ENCODE results near the gene CYB561D1.

The CYB561D1 gene

GRCh38 chr1:109529881-109530456 is 36.1 kb downstream of the CYB561D1 start:
- Histone ChIP-seq H3K9ac (ENCODE audit: low read depth, low read length) (no peak overlapping the region), H2AFZ (ENCODE audit: low read depth, low read length) (no peak overlapping the region)
- no peak for DNase-seq

GRCh38 chr1:109530457-109531087 is 36.7 kb downstream of the CYB561D1 start:
- no peak overlapping the region for H2AFZ ChIP-seq (ENCODE audit: low read depth, low read length)

More at GRCh38 chr1:109529881-109530456, 36.1 kb downstream of the CYB561D1 start:
- TF ChIP-seq EZH2 (IDR thresholded peaks at IDR 0.05; ENCODE audit: borderline replicate concordance, low read depth, low read length, severe bottlenecking) (no peak), CTCF (IDR thresholded peaks at IDR 0.05; ENCODE audit: borderline replicate concordance, extremely low read depth, low read length, poor library complexity, severe bottlenecking) (no peak)
- no peaks in the 10 kb centered on the region for H3K36me3 ChIP-seq (ENCODE audit: insufficient read depth, low read length)
- H3K27me3 ChIP-seq (ENCODE audit: insufficient read depth, low read length, poor library complexity), result no peaks in the 10 kb centered on the region
- no peak overlapping the region for H3K4me2 ChIP-seq (ENCODE audit: insufficient read depth, low read length)
- no peaks in the 10 kb centered on the region for H4K20me1 ChIP-seq (ENCODE audit: insufficient read depth, low read length)
- no peak for ATAC-seq (ENCODE audit: insufficient read depth, low read depth)
- H3K9me3 ChIP-seq (ENCODE audit: insufficient read depth, low read length, severe bottlenecking), result no peaks in the 10 kb centered on the region
- peaks cover 13% of the 10 kb centered on the region for H3K4me1 ChIP-seq (ENCODE audit: insufficient read depth, low read length)
- H3K79me2 ChIP-seq (ENCODE audit: insufficient read depth, low read length), result no peaks in the 10 kb centered on the region
- H3K4me3 ChIP-seq (ENCODE audit: low read depth in 1 of 2, low read length in 2 of 2), result no peak overlapping the region
- H3K27ac ChIP-seq (ENCODE audit: low read length), result no peak overlapping the region

GRCh38 chr1:109531380-109531779 is 37.5 kb downstream of the CYB561D1 start:
- peak overlapping the region; percentile 49 for H2AFZ ChIP-seq (ENCODE audit: low read depth, low read length)
- no peak overlapping the region for H3K4me3 ChIP-seq (ENCODE audit: low read depth in 1 of 2, low read length in 2 of 2)
- no peak for ATAC-seq (ENCODE audit: insufficient read depth, low read depth)
- TF ChIP-seq EZH2 (IDR thresholded peaks at IDR 0.05; ENCODE audit: borderline replicate concordance, low read depth, low read length, severe bottlenecking) (no peak), CTCF (IDR thresholded peaks at IDR 0.05; ENCODE audit: borderline replicate concordance, extremely low read depth, low read length, poor library complexity, severe bottlenecking) (no peak)
- H3K27ac ChIP-seq (ENCODE audit: low read length), result 0 out of 2 replicates have a peak overlapping the region, but pooled peaks have one; percentile 11
- H3K27me3 ChIP-seq (ENCODE audit: insufficient read depth, low read length, poor library complexity), result no peaks in the 10 kb centered on the region
- no peak overlapping the region for H3K4me2 ChIP-seq (ENCODE audit: insufficient read depth, low read length)
- H3K79me2 ChIP-seq (ENCODE audit: insufficient read depth, low read length), result no peaks in the 10 kb centered on the region
- no peak for DNase-seq
- no peaks in the 10 kb centered on the region for H4K20me1 ChIP-seq (ENCODE audit: insufficient read depth, low read length)
- H3K36me3 ChIP-seq (ENCODE audit: insufficient read depth, low read length), result no peaks in the 10 kb centered on the region
- H3K4me1 ChIP-seq (ENCODE audit: insufficient read depth, low read length), result peaks cover 13% of the 10 kb centered on the region
- no peak overlapping the region for H3K9ac ChIP-seq (ENCODE audit: low read depth, low read length)
- H3K9me3 ChIP-seq (ENCODE audit: insufficient read depth, low read length, severe bottlenecking), result no peaks in the 10 kb centered on the region

More at GRCh38 chr1:109530457-109531087, 36.7 kb downstream of the CYB561D1 start:
- H3K9ac ChIP-seq (ENCODE audit: low read depth, low read length), result no peak overlapping the region
- H3K27me3 ChIP-seq (ENCODE audit: insufficient read depth, low read length, poor library complexity), result no peaks in the 10 kb centered on the region
- H3K27ac ChIP-seq (ENCODE audit: low read length), result no peak overlapping the region
- H3K4me3 ChIP-seq (ENCODE audit: low read depth in 1 of 2, low read length in 2 of 2), result no peak overlapping the region
- no peaks in the 10 kb centered on the region for H3K79me2 ChIP-seq (ENCODE audit: insufficient read depth, low read length)
- H3K4me2 ChIP-seq (ENCODE audit: insufficient read depth, low read length), result no peak overlapping the region
- ATAC-seq (ENCODE audit: insufficient read depth, low read depth) (no peak), DNase-seq (no peak)
- no peak for TF ChIP-seq CTCF (IDR thresholded peaks at IDR 0.05; ENCODE audit: borderline replicate concordance, extremely low read depth, low read length, poor library complexity, severe bottlenecking)
- TF ChIP-seq EZH2 (IDR thresholded peaks at IDR 0.05; ENCODE audit: borderline replicate concordance, low read depth, low read length, severe bottlenecking), result no peak
- no peaks in the 10 kb centered on the region for H3K36me3 ChIP-seq (ENCODE audit: insufficient read depth, low read length)
- H3K9me3 ChIP-seq (ENCODE audit: insufficient read depth, low read length, severe bottlenecking), result no peaks in the 10 kb centered on the region
- H4K20me1 ChIP-seq (ENCODE audit: insufficient read depth, low read length), result no peaks in the 10 kb centered on the region
- H3K4me1 ChIP-seq (ENCODE audit: insufficient read depth, low read length), result peaks cover 13% of the 10 kb centered on the region
